Measurements from ENCODE around the gene ZNF223.

Gene ZNF223

DNA sequence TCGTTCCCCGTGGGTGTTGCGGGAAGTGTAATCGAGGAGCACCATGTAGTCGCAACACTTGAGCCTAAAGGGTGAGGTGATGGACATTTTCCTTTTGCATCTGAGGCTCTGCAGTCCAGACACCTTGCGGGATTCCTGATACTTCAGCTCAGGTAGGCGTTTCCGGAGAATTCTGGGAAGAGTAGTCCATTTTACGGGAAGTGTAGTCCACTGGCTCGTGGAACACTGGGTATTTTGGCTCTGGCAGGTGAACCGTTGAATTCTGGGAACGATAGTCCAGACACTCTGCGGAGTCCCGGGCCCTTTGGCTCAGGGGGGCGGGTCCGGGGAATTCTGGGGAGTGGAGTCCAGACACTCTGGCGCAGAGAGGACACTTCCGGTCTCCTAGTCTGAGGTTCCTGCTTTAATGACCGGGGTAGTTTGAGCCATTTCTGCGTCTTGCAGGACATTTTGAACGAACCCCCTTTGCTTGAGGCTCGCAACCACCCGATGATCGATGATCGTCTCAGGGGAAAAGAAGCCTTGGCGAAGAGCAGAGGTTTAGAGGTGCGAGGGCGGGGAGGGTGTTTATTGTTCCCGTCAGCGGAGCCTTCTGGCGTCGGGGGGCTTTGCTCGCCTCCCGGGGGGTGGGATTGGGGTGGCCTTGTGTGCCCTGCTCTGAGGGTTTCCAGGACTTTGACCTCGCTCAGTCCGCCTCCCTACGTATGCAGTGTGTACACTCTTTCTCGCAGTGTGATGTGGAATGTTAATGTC is at the start of gene ZNF223:
TSS of gene ZNF223 (plus strand) at position 387 of the 753 bp plus-strand sequence. CDS start 3,141 bp downstream, outside the sequence.
- TF ChIP-seq, protein P1, sequence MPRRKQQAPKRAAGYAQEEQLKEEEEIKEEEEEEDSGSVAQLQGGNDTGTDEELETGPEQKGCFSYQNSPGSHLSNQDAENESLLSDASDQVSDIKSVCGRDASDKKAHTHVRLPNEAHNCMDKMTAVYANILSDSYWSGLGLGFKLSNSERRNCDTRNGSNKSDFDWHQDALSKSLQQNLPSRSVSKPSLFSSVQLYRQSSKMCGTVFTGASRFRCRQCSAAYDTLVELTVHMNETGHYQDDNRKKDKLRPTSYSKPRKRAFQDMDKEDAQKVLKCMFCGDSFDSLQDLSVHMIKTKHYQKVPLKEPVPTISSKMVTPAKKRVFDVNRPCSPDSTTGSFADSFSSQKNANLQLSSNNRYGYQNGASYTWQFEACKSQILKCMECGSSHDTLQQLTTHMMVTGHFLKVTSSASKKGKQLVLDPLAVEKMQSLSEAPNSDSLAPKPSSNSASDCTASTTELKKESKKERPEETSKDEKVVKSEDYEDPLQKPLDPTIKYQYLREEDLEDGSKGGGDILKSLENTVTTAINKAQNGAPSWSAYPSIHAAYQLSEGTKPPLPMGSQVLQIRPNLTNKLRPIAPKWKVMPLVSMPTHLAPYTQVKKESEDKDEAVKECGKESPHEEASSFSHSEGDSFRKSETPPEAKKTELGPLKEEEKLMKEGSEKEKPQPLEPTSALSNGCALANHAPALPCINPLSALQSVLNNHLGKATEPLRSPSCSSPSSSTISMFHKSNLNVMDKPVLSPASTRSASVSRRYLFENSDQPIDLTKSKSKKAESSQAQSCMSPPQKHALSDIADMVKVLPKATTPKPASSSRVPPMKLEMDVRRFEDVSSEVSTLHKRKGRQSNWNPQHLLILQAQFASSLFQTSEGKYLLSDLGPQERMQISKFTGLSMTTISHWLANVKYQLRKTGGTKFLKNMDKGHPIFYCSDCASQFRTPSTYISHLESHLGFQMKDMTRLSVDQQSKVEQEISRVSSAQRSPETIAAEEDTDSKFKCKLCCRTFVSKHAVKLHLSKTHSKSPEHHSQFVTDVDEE (CRISPR knock-in tag; IDR thresholded peaks at IDR 0.05), result 0 out of 2 replicates have a peak, but pooled peaks have one; percentile 41
- TF ChIP-seq GLIS3 (CRISPR knock-in tag; IDR thresholded peaks at IDR 0.05) (no peak), ZNF8 (CRISPR knock-in tag; IDR thresholded peaks at IDR 0.05) (no peak)
- ATAC-seq, result peak; percentile 100

DNA sequence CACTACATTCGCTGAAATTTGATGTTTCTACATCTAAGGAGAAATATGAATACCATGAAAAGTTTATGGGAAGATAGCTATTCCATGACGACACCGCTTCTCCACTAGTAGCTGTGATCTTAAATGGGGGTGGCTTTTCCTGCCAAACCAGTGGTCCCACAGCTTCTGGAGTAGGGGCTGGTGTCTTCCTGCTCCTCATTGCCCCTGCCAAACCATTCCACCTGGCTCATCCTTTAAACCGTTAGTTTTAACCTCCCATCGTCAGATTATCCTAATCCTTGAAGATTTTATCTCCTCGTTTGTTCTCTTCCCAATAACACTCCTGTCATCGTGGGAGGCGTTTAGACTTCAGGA is 49.6 kb upstream of the ZNF223 start:
- TF ChIP-seq PPARA (CRISPR knock-in tag; IDR thresholded peaks at IDR 0.05; ENCODE audit: borderline replicate concordance) (no peak), RARB (CRISPR knock-in tag; IDR thresholded peaks at IDR 0.05) (no peak), ESRRG (CRISPR knock-in tag; IDR thresholded peaks at IDR 0.05) (no peak), ZC3H10 (CRISPR knock-in tag; IDR thresholded peaks at IDR 0.05) (no peak), CSDC2 (CRISPR knock-in tag; IDR thresholded peaks at IDR 0.05) (no peak), GLIS3 (CRISPR knock-in tag; IDR thresholded peaks at IDR 0.05) (no peak), ZNF8 (CRISPR knock-in tag; IDR thresholded peaks at IDR 0.05) (no peak), ZNF70 (CRISPR knock-in tag; IDR thresholded peaks at IDR 0.05) (no peak), TCF4 (CRISPR knock-in tag; IDR thresholded peaks at IDR 0.05; ENCODE audit: borderline replicate concordance) (no peak), ZFP3 (CRISPR knock-in tag; IDR thresholded peaks at IDR 0.05) (no peak), ISL1 (CRISPR knock-in tag; IDR thresholded peaks at IDR 0.05) (no peak), ARNTL (CRISPR knock-in tag; IDR thresholded peaks at IDR 0.05; ENCODE audit: borderline replicate concordance, low read depth) (no peak), ZFP30 (CRISPR knock-in tag; IDR thresholded peaks at IDR 0.05) (no peak), OSR1 (CRISPR knock-in tag; IDR thresholded peaks at IDR 0.05) (no peak), SNAI2 (CRISPR knock-in tag; IDR thresholded peaks at IDR 0.05) (no peak), ZNF565 (CRISPR knock-in tag; conservative IDR thresholded peaks at IDR 0.05; ENCODE audit: low read depth) (no peak), TOX (CRISPR knock-in tag; IDR thresholded peaks at IDR 0.05; ENCODE audit: borderline replicate concordance) (no peak)
- TF ChIP-seq, protein P2, sequence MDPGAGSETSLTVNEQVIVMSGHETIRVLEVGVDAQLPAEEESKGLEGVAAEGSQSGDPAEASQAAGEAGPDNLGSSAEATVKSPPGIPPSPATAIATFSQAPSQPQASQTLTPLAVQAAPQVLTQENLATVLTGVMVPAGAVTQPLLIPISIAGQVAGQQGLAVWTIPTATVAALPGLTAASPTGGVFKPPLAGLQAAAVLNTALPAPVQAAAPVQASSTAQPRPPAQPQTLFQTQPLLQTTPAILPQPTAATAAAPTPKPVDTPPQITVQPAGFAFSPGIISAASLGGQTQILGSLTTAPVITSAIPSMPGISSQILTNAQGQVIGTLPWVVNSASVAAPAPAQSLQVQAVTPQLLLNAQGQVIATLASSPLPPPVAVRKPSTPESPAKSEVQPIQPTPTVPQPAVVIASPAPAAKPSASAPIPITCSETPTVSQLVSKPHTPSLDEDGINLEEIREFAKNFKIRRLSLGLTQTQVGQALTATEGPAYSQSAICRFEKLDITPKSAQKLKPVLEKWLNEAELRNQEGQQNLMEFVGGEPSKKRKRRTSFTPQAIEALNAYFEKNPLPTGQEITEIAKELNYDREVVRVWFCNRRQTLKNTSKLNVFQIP (CRISPR knock-in tag; IDR thresholded peaks at IDR 0.05; ENCODE audit: borderline replicate concordance, low read depth), result no peak
- TF ChIP-seq, protein P1 (CRISPR knock-in tag; IDR thresholded peaks at IDR 0.05), result no peak
- TF ChIP-seq, protein P3, sequence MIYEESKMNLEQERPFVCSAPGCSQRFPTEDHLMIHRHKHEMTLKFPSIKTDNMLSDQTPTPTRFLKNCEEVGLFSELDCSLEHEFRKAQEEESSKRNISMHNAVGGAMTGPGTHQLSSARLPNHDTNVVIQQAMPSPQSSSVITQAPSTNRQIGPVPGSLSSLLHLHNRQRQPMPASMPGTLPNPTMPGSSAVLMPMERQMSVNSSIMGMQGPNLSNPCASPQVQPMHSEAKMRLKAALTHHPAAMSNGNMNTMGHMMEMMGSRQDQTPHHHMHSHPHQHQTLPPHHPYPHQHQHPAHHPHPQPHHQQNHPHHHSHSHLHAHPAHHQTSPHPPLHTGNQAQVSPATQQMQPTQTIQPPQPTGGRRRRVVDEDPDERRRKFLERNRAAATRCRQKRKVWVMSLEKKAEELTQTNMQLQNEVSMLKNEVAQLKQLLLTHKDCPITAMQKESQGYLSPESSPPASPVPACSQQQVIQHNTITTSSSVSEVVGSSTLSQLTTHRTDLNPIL (CRISPR knock-in tag; IDR thresholded peaks at IDR 0.05; ENCODE audit: low read depth), result no peak
- peak; percentile 4; the same call in 2 of the 3 replicates for ATAC-seq

DNA sequence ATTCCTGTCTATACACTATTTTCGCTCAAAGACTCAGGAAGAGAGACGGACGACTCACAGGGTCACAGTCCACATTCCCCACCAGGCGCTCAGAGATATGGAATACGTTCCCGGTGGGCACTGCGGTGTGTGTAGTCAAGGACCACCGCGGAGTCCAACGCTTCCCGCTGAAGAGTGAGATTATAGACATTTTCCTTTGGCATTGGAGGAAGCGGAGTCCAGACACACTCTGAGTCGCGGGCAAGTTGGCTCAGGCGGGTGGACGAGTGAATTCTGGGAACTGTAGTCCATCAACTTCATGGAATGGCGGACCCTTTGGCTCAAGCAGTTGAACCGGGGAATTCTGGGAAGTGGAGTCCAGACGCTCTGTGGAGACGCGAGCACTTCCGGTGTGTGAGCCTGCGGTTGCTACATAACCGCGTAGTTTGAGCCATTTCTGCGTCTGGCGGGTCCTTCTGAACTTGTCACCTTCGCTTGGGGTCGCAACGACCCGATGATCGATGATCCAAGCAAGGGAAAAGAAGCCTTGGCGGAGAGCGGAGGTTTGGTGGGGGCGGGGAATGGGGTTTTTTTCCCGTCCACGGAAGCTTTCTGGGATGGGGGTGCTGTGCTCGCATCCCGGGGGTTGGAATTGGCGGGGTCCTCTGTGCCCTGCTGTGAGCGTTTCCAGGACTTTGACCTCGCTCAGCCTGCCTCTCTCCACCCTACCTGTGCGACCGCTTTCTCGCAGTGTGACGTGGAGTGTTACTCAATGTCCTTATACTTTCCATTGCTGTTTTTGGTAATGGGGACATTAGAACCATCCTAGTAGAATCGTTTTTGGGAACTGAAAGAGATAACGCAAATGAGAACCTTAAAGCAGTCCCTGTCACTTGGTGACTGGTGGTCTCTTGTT is 49.0 kb upstream of the ZNF223 start, which contains the start of gene ZNF230:
TSS of gene ZNF230 (plus strand) at position 392 of the 895 bp plus-strand sequence. CDS start 4,122 bp downstream, outside the sequence.
- ATAC-seq, result peak; percentile 99
- TF ChIP-seq ZNF565 (CRISPR knock-in tag; conservative IDR thresholded peaks at IDR 0.05; ENCODE audit: low read depth), result no peak
- no peak for TF ChIP-seq BACH2 (CRISPR knock-in tag; IDR thresholded peaks at IDR 0.05; ENCODE audit: borderline replicate concordance)
- TF ChIP-seq ESRRG (CRISPR knock-in tag; IDR thresholded peaks at IDR 0.05), result no peak
- TF ChIP-seq TCF4 (CRISPR knock-in tag; IDR thresholded peaks at IDR 0.05; ENCODE audit: borderline replicate concordance), result no peak
- TF ChIP-seq ZC3H10 (CRISPR knock-in tag; IDR thresholded peaks at IDR 0.05), result no peak
- TF ChIP-seq ZNF70 (CRISPR knock-in tag; IDR thresholded peaks at IDR 0.05), result no peak
- no peak for TF ChIP-seq ZNF8 (CRISPR knock-in tag; IDR thresholded peaks at IDR 0.05)
- TF ChIP-seq, protein P2 (CRISPR knock-in tag; IDR thresholded peaks at IDR 0.05; ENCODE audit: borderline replicate concordance, low read depth), result no peak
- no peak for TF ChIP-seq RARB (CRISPR knock-in tag; IDR thresholded peaks at IDR 0.05)
- TF ChIP-seq GLIS3 (CRISPR knock-in tag; IDR thresholded peaks at IDR 0.05), result no peak

Data from SK-N-SH treated with all-trans-retinoic acid at 6 μM for 48 hours (cell line).